Body of pancreas (tissue), 4 donors: Measurements from ENCODE around the gene TP53I13. TPM values are rescaled to one million over a fixed set of nuclear protein-coding genes. Genes with fewer than 3 reads are reported as not detected.

Experiments used
- ATAC-seq: fragments of 150-250 bp; one replicate; pipeline ENCODE4 v1.9.1; 2016
- DNase-seq, 4 donors: peaks; one replicate each; pipeline ENCODE4 v3.0.0-alpha.2; 2019
- H3K27ac ChIP-seq, 4 donors: fragments of 200-600 bp; sonication (generic); 1 replicate in 3 of 4; 2 replicates in 1 of 4; pipeline versions ENCODE4 v1.5.1 to v1.6.1; 2016 to 2019; ENCODE audit warnings: mild to moderate bottlenecking in 1 of 4, mixed read lengths in 1 of 4, moderate library complexity in 1 of 4
- H3K27me3 ChIP-seq, 2 donors: fragments of 200-600 bp; sonication (generic); one replicate each; pipeline ENCODE4 v1.6.0; 2016; ENCODE audit warnings: mild to moderate bottlenecking in 1 of 2
- H3K36me3 ChIP-seq, 2 donors: fragments of 200-600 bp; sonication (generic); replicated peaks in 1 of 2; 2 replicates each; pipeline ENCODE4 v1.5.1; 2016; ENCODE audit warnings: low read depth in 2 of 2; ENCODE audit not compliant: insufficient read depth in 1 of 2
- H3K4me1 ChIP-seq: fragments of 200-600 bp; sonication (generic); one replicate; pipeline ENCODE4 v1.6.0; 2016
- H3K4me3 ChIP-seq, 2 donors: fragments of 200-600 bp; sonication (generic); 1 replicate in 1 of 2; 2 replicates in 1 of 2; pipeline ENCODE4 v1.5.1; 2016 to 2019
- H3K9me3 ChIP-seq, 3 donors: fragments of 200-600 bp; sonication (generic); 1 replicate in 2 of 3; 2 replicates in 1 of 3; pipeline ENCODE4 v1.5.1; 2016
- CTCF ChIP-seq, 7 experiments: fragments of 450-650 bp in 4 of 7; fragments of 200-600 bp in 3 of 7; sonication (generic) in 3 of 7; IDR thresholded peaks; one replicate each; pipeline ENCODE4 v1.5.1; 2016 to 2019; ENCODE audit warnings: antibody characterized with exemption in 7 of 7
- POLR2A ChIP-seq, 3 donors: fragments of 450-650 bp; IDR thresholded peaks; one replicate each; pipeline ENCODE4 v1.6.1; 2016; ENCODE audit warnings: antibody characterized with exemption in 3 of 3, mild to moderate bottlenecking in 2 of 3
- WGBS, 2 donors: methylation state at CpG; one replicate each; pipeline ENCODE4 v1.1.5; 2017; 5-methylcytosine and 5-hydroxymethylcytosine counted together
- intact Hi-C: fragments of 100-400 bp; cut with DNase I; formaldehyde crosslinking; loops from one replicate; pipeline ENCODE4 v1.15.1; 2023
- total RNA-seq, 2 donors: library from RNA; depleted of rRNA; stranded (reverse); fragments of >200 nt; gene quantifications; one replicate each; pipeline ENCODE4 v1.1.0, GENCODE V29; 2016

The TP53I13 gene
- total RNA-seq, 2 donors from 2014 or later = 56.3 to 62.3 TPM

GRCh38 chr17:29621751-29622194, 53.3 kb downstream of the TP53I13 start:
- WGBS, 2 donors = 75% methylated on average over 4 to 8 of the region's 8 CpGs
- no peak for DNase-seq
- TF ChIP-seq CTCF (IDR thresholded peaks at IDR 0.05) (no peak), POLR2A (IDR thresholded peaks at IDR 0.05) (no peak)
- Histone ChIP-seq H3K27me3 (peaks cover 0 to 21% of the 10 kb centered on the region in 2 donors), H3K36me3 (no peaks in the 10 kb centered on the region), H3K4me1 (peaks cover 29% of the 10 kb centered on the region), H3K27ac (no peak overlapping the region), H3K9me3 (no peaks in the 10 kb centered on the region), H3K4me3 (no peak overlapping the region)
- ATAC-seq = no peak
- intact Hi-C loops = no loop called here

Other genes with a start within 250 kb of the TP53I13 start
- gene TAOK1, start 178.3 kb upstream of the TP53I13 start, total RNA-seq = 10 to 100 TPM; 21.0 to 34.9 TPM
- 10 to 100 TPM in 1 of 2 donors, 1 to 10 TPM in 1; 9.2 to 11.9 TPM for gene ABHD15, start 1.7 kb upstream of the TP53I13 start, total RNA-seq
- 10 to 100 TPM; 26.7 to 34.3 TPM for gene GIT1, start 20.9 kb downstream of the TP53I13 start, total RNA-seq
- 1 to 10 TPM; 4.3 to 8.0 TPM for gene ANKRD13B, start 24.4 kb downstream of the TP53I13 start, total RNA-seq
- gene CORO6, start 54.2 kb downstream of the TP53I13 start, total RNA-seq = 1 to 10 TPM; 2.3 to 5.6 TPM